Small intestine (tissue), 7 donors: ENCODE data around the gene GLDC. TPM values are rescaled to one million over a fixed set of nuclear protein-coding genes. Genes with fewer than 3 reads are reported as not detected.
A peak's percentile ranks its signal among the peaks of the same experiment; 100 is the strongest.

Experiments
- DNase-seq, 2 donors: peaks; one replicate each; pipeline versions ENCODE4 v3.0.0 to v3.0.0-alpha.2; 2013
- FAIRE-seq: peaks from 2 replicates; lab custom pipeline; 2012; peaks lifted over from hg19 to GRCh38; lab: Jason Lieb, UNC
- H3K27ac ChIP-seq, 3 donors: one replicate each; pipeline ENCODE4 v1.5.1; 2013; ENCODE audit warnings: low read length in 2 of 3, mild to moderate bottlenecking in 2 of 3, control low read depth in 1 of 3, inconsistent platforms in 1 of 3, low read depth in 1 of 3, moderate library complexity in 1 of 3
- H3K27me3 ChIP-seq, 3 donors: one replicate each; pipeline ENCODE4 v1.6.1; 2013; ENCODE audit warnings: low read length in 3 of 3, inconsistent platforms in 1 of 3; ENCODE audit not compliant: control insufficient read depth in 3 of 3, insufficient read depth in 3 of 3
- H3K36me3 ChIP-seq, 3 donors: one replicate each; pipeline ENCODE4 v1.6.1; 2013; ENCODE audit warnings: low read length in 3 of 3, inconsistent platforms in 1 of 3, low read depth in 1 of 3, mild to moderate bottlenecking in 1 of 3, moderate library complexity in 1 of 3; ENCODE audit not compliant: control insufficient read depth in 3 of 3, insufficient read depth in 2 of 3
- H3K4me1 ChIP-seq, 3 donors: one replicate each; pipeline ENCODE4 v1.6.1; 2013; ENCODE audit warnings: low read length in 2 of 3, inconsistent platforms in 1 of 3, low read depth in 1 of 3, mild to moderate bottlenecking in 1 of 3, moderate library complexity in 1 of 3; ENCODE audit not compliant: control insufficient read depth in 3 of 3, insufficient read depth in 2 of 3
- H3K4me3 ChIP-seq, 3 donors: one replicate each; pipeline ENCODE4 v1.5.1; 2013; ENCODE audit warnings: low read length in 3 of 3, control low read depth in 1 of 3, inconsistent platforms in 1 of 3, low read depth in 1 of 3, mild to moderate bottlenecking in 1 of 3, moderate library complexity in 1 of 3
- H3K9me3 ChIP-seq, 2 donors: one replicate each; pipeline ENCODE4 v1.6.1; 2013; ENCODE audit warnings: low read depth in 1 of 2, low read length in 1 of 2; ENCODE audit not compliant: control insufficient read depth in 2 of 2, insufficient read depth in 1 of 2
- WGBS, 3 donors: extraction: QIAGEN DNeasy Blood & Tissue Kit; methylation state at CpG; one replicate each; pipeline ENCODE4 v1.1.7; 2013; 5-methylcytosine and 5-hydroxymethylcytosine counted together
- polyA plus RNA-seq, 4 donors: library from polyadenylated mRNA; stranded (reverse) in 3 of 4; unstranded in 1 of 4; fragments of 200-250 nt in 3 of 4; fragments of 120-200 nt in 1 of 4; gene quantifications; one replicate each; pipeline versions ENCODE4 v1.2.1 to v1.2.3, GENCODE V29; 2013
- donor health status: healthy with polysubstance abuse.
- donor health status: control.
- donor health status: control.
- donor health status: Bipolar disorder and iron deficiency.
- donor health status: healthy.

The GLDC gene
- polyA plus RNA-seq, 4 donors: 0.63 to 8.4 (median 0.81) TPM; not detected in 1

- Histone ChIP-seq H3K4me3 (no peak overlapping the region), H3K27me3 (peaks cover 7 to 19% (median 9%) of the 10 kb centered on the region in 3 donors), H3K27ac (peak overlapping the region in 1 of 3 donors; percentile 70), H3K9me3 (no peaks in the 10 kb centered on the region), H3K36me3 (no peaks in the 10 kb centered on the region), H3K4me1 (peaks cover 0 to 11% (median 3%) of the 10 kb centered on the region in 3 donors)
- DNase-seq (no peak), FAIRE-seq (no peak)
- 36 to 60% (median 56%) methylated on average over 9 of the region's 9 CpGs for WGBS, 3 donors
Measured at GRCh38 chr9:6640268-6641051, 5.1 kb downstream of the GLDC start.

- 51 to 62% (median 57%) methylated on average over 3 of the region's 3 CpGs for WGBS, 3 donors
- H3K27ac ChIP-seq: peak overlapping the region in 1 of 3 donors; percentile 70
- DNase-seq (no peak), FAIRE-seq (no peak)
- H3K4me3 ChIP-seq: no peak overlapping the region
- H3K27me3 ChIP-seq: peaks cover 0 to 14% (median 6%) of the 10 kb centered on the region in 3 donors
- H3K9me3 ChIP-seq: no peaks in the 10 kb centered on the region
- H3K4me1 ChIP-seq: peaks cover 0 to 7% (median 0%) of the 10 kb centered on the region in 3 donors
- H3K36me3 ChIP-seq: no peaks in the 10 kb centered on the region
Measured at GRCh38 chr9:6639622-6640021, 5.9 kb downstream of the GLDC start.

GRCh38 chr9:6634444-6634843 is 11.1 kb downstream of the GLDC start:
- DNase-seq: no peak
- Histone ChIP-seq H3K4me1 (peaks cover 0 to 5% (median 0%) of the 10 kb centered on the region in 3 donors), H3K27me3 (no peaks in the 10 kb centered on the region), H3K4me3 (no peak overlapping the region), H3K9me3 (no peaks in the 10 kb centered on the region), H3K27ac (no peak overlapping the region), H3K36me3 (no peaks in the 10 kb centered on the region)
- no peak for FAIRE-seq
- WGBS, 3 donors: 88 to 96% (median 89%) methylated on average over 7 of the region's 7 CpGs

- no peak for FAIRE-seq
Measured at GRCh38 chr9:6633378-6633777, 12.2 kb downstream of the GLDC start.

GRCh38 chr9:6632516-6633183 is 12.9 kb downstream of the GLDC start:
- no peaks in the 10 kb centered on the region for H3K9me3 ChIP-seq
- H3K4me1 ChIP-seq: peaks cover 0 to 15% (median 0%) of the 10 kb centered on the region in 3 donors
- no peaks in the 10 kb centered on the region for H3K27me3 ChIP-seq
- no peaks in the 10 kb centered on the region for H3K36me3 ChIP-seq
- no peak overlapping the region for H3K27ac ChIP-seq
- no peak overlapping the region for H3K4me3 ChIP-seq
- peak; percentile 43 to 76 for DNase-seq
- no peak for FAIRE-seq
- 46 to 74% (median 73%) methylated on average over 19 of the region's 19 CpGs for whole genome bisulfite sequencing, 3 donors

More at GRCh38 chr9:6633378-6633777, 12.2 kb downstream of the GLDC start:
- no peak for DNase-seq
- Histone ChIP-seq H3K27me3 (no peaks in the 10 kb centered on the region), H3K4me3 (no peak overlapping the region), H3K36me3 (no peaks in the 10 kb centered on the region), H3K4me1 (peaks cover 0 to 8% (median 0%) of the 10 kb centered on the region in 3 donors), H3K9me3 (no peaks in the 10 kb centered on the region), H3K27ac (no peak overlapping the region)
- WGBS, 3 donors: 80 to 82% (median 81%) methylated on average over 3 of the region's 3 CpGs

- FAIRE-seq (no peak), DNase-seq (no peak)
- H3K4me3 ChIP-seq: no peak overlapping the region
- H3K36me3 ChIP-seq: no peaks in the 10 kb centered on the region
- peak overlapping the region in 1 of 3 donors; percentile 62 for H3K27ac ChIP-seq
- H3K9me3 ChIP-seq: no peaks in the 10 kb centered on the region
- peaks cover 0 to 19% (median 0%) of the 10 kb centered on the region in 3 donors for H3K4me1 ChIP-seq
- no peaks in the 10 kb centered on the region for H3K27me3 ChIP-seq
- WGBS, 3 donors: 81 to 95% (median 83%) methylated on average over 4 of the region's 4 CpGs
Measured at GRCh38 chr9:6631207-6631512, 14.4 kb downstream of the GLDC start.

GRCh38 chr9:6630502-6631206 is 14.9 kb downstream of the GLDC start:
- H3K27me3 ChIP-seq: no peaks in the 10 kb centered on the region
- peaks cover 0 to 21% (median 0%) of the 10 kb centered on the region in 3 donors for H3K4me1 ChIP-seq
- DNase-seq (no peak), FAIRE-seq (no peak)
- no peak overlapping the region for H3K4me3 ChIP-seq
- no peaks in the 10 kb centered on the region for H3K36me3 ChIP-seq
- peak overlapping the region in 1 of 3 donors; percentile 62 for H3K27ac ChIP-seq
- WGBS, 3 donors: 71 to 96% (median 86%) methylated on average over 11 of the region's 11 CpGs
- no peaks in the 10 kb centered on the region for H3K9me3 ChIP-seq

GRCh38 chr9:6628704-6629103 is 16.8 kb downstream of the GLDC start:
- DNase-seq (peak in 1 of 2 donors; percentile 56), FAIRE-seq (no peak)
- Histone ChIP-seq H3K4me3 (no peak overlapping the region), H3K4me1 (peaks cover 0 to 28% (median 0%) of the 10 kb centered on the region in 3 donors), H3K27me3 (no peaks in the 10 kb centered on the region), H3K36me3 (no peaks in the 10 kb centered on the region), H3K27ac (no peak overlapping the region), H3K9me3 (no peaks in the 10 kb centered on the region)
- 82 to 93% (median 85%) methylated on average over 2 of the region's 2 CpGs for WGBS, 3 donors
